Activated CD8-positive, alpha-beta memory T cell treated with anti-CD3 and anti-CD28 coated beads, Interleukin-2, amount 50 U/mL, for 1 hour (primary cell): ENCODE data around the gene SLC4A3.
"Not testable (repeated sequence)": the region's sequence is repeated elsewhere in the genome, so short reads cannot be mapped to it uniquely, and the experiment has no call there.

ENCODE experiments used
- DNase-seq: peaks from one replicate; pipeline ENCODE4 v3.0.0-alpha.2; 2020; ENCODE audit errors: extremely low read depth

SLC4A3 gene

DNA sequence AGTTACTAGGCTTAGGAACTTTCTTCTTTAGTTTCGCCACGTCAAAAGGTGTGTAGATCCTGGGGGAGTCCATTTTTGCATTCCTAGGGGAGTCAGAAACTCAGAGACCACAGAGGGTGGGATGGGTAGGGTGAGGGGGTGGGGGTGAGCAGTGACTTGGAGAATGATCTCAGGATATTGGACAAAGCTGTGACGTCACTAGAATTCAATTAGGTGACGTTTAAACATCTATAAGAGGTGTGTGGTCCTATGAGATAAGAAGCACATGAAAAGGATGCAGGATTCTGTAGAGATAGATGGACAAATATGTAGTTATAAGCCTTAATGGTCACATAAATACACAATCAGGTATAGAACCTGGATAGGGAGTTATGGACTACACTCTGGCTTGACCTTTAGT is 21.5 kb downstream of the SLC4A3 start:
- DNase-seq: no peak

DNA sequence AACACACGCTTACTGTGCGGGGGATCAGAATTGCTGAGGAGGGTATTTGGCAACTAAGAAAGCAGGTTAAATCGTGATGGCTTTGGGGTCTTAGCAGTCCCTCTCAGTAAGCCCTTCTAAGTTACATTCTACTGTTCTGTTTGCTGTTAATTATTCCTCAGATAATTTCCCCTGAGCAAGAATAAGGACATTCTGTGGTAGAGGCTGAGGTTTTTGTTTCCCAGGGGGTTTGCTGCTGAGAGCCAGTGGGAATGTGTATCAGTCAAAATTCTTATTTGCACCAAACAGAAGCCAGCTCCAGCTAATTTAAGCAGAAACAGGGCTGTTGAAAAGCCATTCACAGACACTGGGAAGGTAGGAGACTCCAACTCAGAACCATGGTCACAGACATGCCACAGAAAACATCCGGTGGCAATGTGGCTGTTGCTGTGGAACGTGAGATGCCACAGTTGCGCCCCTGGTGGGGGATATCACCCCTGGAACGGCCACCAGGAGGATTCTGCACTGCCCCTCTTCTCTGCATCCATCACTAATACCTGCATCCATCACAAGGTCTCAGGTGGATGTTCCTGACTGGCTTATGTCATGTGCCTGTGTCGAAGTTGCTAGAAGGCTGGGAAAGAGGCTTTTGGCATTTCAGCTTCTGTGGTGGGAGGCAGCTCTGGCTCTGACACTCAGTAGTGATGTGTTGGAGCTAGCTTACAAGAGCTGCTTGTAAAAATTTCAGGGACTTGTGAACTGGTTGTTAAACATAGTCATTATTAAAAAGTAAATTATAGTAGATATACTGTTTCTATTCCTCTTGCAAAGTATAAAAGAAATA is 23.2 kb downstream of the SLC4A3 start:
- no peak for DNase-seq

- not testable (repeated sequence) for DNase-seq
Observed at GRCh38 chr2:219651656-219652055, 24.2 kb downstream of the SLC4A3 start.

- DNase-seq: no peak
Observed at GRCh38 chr2:219656526-219656925, 29.1 kb downstream of the SLC4A3 start.

DNA sequence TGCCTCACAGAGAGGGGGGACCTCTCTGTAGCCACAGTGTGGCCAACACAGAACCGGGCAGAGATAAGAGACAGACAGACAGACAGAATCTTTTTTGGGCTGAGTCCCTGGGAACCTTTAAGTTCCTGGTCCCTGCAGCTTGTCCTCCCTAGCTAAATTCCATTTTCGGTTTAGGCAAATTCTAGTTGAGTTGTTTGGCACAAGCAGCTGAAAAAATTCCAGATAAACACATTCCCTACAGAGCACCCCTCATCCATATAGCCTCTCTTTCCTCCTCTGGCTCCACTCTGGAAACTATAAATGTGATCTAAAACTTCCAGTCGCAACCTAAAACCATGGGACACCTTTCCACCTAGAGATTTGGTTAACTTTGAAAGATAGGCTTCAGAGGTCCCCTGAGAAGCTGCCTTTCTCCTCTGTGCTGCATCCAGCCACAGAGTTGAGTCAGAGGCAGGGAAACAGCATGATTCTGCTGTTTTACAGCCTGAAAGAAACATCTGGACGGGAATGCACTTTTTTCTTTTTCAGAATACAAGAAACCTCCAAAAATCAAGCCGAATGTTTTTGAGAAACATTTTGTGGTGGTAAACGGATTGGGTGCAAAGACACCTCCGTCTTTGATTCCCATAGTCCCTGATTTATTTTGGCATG is 30.9 kb downstream of the SLC4A3 start:
- DNase-seq: no peak

DNA sequence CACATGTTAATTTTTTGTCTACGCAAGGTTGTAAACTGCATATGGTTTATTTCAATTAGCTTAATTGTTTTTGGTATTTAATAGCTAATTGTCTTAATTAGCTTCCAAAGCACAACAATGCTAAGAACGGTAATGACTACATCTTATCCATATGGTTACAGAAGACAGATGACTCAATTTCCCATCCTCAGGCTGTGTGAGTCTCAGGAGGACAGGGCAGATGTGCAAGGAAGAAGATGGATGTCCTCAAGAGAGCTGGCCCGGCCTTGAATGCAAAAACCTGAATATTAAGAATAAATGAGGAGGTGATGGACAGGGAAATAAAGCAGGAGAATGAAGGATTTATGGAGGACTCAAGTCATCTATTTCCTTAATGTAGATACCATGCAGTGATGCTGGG is 31.4 kb downstream of the SLC4A3 start:
- no peak for DNase-seq

- DNase-seq: no peak
Observed at GRCh38 chr2:219661197-219661954, 33.9 kb downstream of the SLC4A3 start.

DNA sequence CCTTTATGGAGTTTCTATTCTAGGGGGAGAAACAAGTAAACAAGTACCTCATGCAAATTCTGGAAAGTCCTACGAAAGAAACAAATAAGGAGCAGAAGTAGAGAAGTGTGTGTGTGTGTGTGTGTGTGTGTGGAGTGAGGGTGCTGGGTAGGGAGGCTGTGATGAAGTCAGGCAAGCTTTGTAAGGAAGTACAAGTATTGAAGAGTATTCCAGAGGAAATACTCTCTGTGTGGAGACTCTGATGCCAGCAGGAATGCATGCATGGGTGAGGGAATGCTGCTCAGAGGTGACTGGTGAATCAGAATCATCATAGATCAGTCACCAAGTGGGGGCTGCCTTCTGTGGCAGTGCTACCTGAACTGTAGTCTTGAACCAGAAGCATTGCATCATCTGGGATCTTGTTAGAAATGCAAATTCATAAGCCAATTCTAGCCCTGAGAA is 34.5 kb downstream of the SLC4A3 start:
- DNase-seq: no peak

- DNase-seq: no peak
Observed at GRCh38 chr2:219662566-219662965, 35.1 kb downstream of the SLC4A3 start.

GRCh38 chr2:219663116-219663762 is 35.8 kb downstream of the SLC4A3 start:
- no peak for DNase-seq

- DNase-seq: no peak
Observed at GRCh38 chr2:219664041-219664440, 36.6 kb downstream of the SLC4A3 start.

DNA sequence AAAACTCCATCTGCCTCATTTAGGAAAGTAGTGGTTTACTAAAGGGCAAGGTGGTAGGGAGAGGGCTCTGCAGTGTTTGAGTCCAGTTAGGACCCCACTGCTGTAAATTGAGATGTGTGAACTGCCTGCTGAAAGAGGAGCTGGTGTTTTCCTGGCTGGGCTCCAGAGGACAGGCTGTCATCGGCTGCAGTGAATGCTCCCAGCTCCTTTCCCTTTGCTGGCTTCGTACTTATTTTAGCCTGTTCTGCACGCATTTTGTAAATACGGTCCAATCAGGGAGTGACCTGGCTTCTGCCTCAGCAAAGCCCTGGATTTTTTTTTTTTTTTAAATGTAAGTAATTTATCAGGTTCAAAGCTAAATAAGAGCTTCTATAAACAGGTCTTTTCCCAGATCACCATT is 37.5 kb downstream of the SLC4A3 start:
- DNase-seq: no peak

GRCh38 chr2:219665926-219666325 is 38.5 kb downstream of the SLC4A3 start:
- no peak for DNase-seq

GRCh38 chr2:219668316-219668715 is 40.9 kb downstream of the SLC4A3 start:
- no peak for DNase-seq

DNA sequence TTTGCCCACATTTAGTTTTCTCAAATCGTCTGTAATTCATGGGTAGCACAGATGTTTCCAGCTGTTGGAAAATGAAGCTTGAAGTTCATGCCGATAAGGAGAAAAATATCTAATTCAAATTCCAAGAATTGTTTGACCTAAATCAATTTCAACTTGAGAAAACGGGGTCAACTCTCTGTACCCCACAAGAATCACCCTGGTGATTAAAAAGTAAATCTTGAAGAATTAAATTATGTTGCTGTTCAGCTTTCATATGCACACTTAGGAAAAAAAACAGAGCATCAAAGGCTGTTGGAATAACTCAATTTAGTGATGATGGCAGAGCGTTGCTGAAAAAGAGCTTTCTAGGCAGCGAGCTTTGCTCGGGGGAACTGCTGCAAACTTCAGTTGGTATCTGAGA is 43.0 kb downstream of the SLC4A3 start:
- DNase-seq: no peak

- DNase-seq: no peak
Observed at GRCh38 chr2:219671279-219671678, 43.8 kb downstream of the SLC4A3 start.

- no peak for DNase-seq
Observed at GRCh38 chr2:219672406-219672805, 45.0 kb downstream of the SLC4A3 start.

GRCh38 chr2:219675221-219675620 is 47.8 kb downstream of the SLC4A3 start:
- no peak for DNase-seq

- no peak for DNase-seq
Observed at GRCh38 chr2:219676586-219676985, 49.2 kb downstream of the SLC4A3 start.

DNA sequence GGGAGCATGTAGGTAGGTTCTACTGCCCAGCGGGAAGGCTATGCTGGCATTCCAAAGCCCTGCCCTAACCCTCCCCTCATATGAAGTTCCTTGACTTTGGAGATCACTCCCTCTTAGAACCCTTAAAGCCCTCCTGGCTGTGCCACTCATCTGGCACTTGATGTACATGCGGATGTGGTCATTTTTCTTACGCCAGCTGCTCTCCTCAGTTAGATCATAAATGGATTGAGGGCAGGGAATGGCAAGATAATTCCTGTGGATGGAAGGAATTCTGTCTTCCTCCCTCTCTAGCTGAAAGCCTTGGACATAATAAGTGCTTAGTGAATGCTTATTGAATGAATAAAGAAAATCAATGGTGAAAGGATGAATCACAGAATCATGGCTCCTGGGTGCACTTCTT is 51.6 kb downstream of the SLC4A3 start:
- DNase-seq: no peak

- no peak for DNase-seq
Observed at GRCh38 chr2:219679571-219679970, 52.1 kb downstream of the SLC4A3 start.
